HG03432 (cell line): Measurements from ENCODE around the gene CPT1C.

Experiments used
- ATAC-seq: cut with Tn5 transposase; IDR thresholded peaks from one replicate; pipeline ENCODE4 v1.9.1; 2021; ENCODE audit warnings: mild to moderate bottlenecking, moderate library complexity; ENCODE audit not compliant: unreplicated experiment

The CPT1C gene

DNA sequence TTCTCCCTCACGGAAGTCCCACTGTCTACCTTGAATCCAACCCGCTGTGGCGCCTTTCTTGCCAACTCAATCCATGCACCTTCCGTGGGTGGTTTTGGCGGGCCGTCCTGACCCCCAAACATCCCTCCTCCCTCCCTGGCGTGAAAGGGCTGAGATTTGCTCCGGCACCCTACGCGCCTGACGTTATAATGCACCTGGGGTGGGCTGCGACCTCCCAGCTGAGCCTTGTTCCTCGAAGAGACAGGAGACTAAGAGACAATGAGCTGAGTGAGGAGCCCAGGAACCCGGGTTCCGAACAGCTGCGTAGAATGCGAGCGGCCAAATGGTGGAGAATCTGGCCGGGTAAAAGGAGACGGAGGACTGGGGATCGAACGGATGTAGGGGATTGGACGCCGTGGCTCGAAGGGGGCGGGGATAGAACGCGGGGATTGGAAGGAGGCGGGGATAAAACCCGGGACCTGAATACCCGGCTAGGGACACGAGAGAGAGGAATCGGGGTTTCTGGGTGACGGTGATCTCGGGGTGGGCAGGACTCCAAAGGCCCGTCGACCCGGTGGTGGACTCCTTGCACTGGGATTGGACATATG is at the start of gene CPT1C:
Gene CPT1C (plus strand): TSS at position 461 of the 587 bp plus-strand sequence. CDS start 1,137 bp downstream, outside the sequence.
- no peak for ATAC-seq

DNA sequence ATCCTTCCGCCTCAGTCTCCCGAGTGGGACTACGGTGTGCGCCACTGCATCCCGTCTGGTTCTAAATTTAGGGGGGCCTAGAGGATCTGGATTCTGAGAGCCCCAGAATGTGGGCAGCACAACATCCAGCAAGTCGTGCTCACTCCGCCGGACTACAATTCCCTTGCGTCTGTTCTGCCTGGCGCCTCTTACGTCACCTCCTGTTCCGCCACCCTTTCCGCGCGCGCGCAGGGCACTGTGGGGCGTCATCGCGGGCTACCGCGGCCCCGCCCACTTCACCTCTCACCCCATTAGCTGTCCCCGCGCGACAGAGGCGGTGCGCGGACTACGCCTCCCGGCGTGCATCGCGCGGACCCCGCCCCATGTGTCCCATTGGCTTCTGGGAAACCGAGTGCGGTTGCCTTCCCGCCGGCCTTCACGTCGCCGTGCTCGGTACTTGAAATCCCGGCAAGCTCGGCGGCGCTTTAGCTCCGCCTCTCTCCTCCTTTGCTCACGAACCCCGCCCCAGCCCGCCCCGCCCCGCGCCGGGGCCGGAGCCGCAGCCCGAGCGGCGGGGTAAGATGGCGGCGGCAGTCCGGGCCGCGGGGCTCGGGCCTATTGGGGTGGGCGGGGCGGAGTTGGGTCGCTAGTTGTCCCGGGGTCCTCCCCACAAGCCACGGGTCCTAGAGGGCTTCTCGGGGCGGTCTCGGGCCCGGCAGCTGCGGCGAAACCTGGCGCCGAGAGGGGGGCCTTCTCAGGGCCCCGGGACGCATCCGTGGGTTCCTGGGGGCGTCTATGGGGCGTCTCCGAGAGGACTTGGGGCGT is 49.0 kb upstream of the CPT1C start, which contains the start of gene SCAF1:
Gene SCAF1 (plus strand): TSS at position 522 of the 804 bp plus-strand sequence. CDS start 2,818 bp downstream, outside the sequence.
- ATAC-seq = peak; percentile 60

DNA sequence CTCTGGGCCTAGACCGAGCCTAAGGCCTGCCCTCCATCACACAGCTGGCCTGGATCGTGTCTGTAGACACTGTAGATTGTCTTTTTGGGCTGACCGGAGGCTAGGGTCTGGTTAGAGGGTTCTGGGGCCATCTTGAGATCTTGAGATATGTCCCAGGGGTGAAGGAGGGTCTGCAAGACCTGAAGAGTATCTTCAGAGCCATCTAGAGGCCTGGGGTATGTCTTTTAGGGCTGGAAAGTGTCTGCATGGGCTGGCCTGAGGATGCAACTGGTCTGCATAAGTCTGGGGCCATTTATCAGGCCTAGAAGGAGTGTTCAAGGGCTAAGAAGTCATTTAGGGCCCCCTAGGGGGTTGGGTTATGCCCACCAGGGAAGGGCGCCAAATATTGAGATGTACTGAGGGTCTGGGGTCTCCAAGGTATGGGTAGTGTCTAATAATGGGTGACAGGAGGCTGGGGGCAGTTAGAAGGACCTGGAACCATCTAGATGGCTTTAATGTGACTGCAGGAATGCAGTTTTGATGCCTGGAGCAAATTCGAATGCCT is 48.4 kb upstream of the CPT1C start:
- ATAC-seq = no peak

DNA sequence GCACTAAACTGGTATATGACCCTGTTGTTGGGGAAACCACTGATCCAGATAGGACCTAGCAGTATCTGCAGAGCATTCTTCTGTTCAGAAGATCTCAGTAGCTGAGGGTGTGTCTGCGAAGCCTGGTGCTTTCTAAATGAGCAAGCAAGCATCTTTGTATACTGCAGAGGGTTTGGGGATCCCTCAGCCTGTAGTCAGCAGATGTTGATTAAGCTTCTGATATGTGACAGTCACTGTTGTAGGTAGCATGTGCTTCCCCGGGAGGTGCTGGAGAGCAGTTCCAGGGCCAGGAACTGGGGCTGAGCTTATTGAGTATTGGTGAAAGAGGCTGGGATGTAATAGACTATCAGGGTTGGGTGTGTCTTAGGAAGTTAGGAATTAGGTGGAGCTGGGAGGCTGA is 47.5 kb upstream of the CPT1C start:
- ATAC-seq = no peak

DNA sequence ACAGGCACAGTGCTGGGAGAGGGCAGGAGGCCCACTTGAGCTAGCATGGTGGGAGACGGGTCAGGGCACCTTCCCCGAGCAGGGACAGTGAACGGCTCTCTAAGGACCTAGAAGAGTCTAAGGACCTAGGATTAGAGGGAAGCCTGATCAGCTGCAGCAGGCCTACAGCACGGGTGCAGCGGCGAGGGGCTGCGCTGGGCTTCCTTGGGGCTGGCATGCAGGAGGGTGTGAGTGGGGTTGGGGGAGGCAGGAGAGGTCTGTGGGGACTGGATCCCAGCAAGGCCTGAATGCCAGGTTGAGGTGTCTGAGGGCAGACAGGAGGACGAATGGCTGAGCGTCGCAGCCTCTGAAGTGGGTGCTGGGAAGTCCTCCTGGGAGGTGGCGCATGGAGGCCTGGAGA is 45.3 kb upstream of the CPT1C start:
- no peak for ATAC-seq

DNA sequence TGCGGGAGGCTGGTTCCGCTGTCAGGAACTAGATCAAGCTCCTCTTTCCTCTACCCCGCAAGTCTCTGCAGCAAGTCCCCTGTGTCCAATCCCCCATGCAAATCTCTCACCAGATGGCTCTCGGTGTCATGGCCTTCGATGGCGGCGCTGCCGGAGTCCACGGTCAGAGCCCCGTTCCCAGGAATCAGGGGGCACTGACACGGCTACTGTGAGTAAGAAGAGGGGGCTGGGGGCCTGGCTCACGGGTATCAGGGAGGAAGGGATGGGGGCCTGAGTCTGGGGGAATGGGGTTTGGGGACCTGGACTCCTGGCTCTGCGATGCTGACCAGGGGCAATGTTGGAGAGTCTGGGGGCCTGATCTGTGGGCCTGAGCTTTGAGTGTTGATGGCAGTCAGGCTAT is 44.9 kb upstream of the CPT1C start:
- ATAC-seq = no peak

DNA sequence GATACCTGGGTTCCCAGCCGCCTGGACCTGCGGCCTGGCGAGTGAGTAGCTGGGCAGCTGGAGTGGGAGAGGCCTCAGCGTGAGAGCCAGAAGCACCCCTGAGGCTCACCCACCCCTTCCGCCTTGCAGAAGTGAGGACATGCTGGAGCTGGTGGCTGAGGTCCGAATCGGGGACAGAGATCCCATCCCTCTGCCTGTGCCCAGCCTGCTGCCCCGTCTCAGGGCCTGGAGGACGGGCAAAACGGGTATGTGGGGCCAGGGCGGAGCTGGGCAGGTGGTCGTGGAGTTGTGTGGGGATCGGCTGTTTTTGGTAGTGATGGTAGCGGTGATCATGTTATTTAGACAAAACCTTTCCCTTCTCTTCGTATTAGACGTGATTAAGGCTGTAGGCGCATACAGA is 44.3 kb upstream of the CPT1C start:
- no peak for ATAC-seq

DNA sequence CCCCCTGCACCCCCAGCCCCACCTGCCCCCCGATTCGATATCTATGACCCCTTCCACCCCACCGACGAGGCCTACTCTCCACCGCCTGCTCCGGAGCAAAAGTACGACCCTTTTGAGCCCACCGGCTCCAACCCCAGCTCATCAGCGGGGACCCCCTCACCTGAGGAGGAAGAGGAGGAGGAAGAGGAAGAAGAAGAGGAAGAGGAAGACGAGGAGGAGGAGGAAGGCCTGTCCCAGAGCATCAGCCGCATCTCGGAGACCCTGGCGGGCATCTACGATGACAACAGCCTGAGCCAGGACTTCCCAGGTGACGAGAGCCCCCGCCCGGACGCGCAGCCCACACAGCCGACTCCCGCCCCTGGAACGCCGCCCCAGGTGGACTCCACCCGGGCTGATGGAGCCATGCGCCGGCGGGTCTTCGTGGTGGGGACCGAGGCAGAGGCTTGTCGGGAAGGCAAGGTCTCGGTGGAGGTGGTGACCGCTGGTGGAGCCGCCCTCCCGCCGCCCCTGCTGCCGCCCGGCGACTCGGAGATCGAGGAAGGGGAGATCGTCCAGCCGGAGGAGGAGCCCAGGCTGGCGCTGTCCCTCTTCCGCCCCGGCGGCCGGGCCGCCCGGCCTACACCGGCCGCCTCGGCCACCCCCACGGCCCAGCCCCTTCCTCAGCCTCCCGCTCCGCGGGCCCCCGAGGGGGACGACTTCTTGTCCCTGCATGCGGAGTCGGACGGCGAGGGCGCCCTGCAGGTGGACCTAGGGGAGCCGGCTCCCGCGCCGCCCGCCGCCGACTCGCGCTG is 39.7 kb upstream of the CPT1C start:
- ATAC-seq = no peak

DNA sequence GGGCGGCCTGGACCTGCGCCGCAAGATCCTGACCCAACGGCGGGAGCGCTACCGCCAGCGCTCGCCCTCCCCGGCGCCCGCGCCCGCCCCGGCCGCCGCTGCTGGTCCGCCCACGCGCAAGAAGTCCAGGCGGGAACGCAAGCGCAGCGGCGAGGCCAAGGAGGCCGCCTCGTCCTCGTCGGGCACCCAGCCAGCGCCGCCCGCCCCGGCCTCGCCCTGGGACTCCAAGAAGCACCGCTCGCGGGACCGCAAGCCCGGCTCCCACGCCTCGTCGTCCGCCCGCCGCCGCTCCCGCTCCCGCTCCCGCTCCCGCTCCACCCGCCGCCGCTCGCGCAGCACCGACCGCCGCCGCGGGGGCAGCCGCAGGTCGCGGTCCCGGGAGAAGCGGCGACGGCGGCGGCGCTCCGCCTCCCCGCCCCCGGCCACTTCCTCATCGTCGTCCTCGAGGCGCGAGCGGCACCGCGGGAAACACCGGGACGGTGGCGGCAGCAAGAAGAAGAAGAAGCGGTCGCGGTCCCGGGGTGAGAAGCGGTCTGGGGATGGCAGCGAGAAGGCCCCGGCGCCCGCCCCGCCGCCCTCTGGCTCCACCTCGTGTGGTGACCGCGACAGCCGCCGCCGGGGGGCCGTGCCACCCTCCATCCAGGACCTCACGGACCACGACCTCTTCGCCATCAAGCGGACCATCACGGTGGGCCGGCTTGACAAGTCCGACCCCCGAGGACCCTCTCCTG is 38.9 kb upstream of the CPT1C start:
- ATAC-seq = no peak

DNA sequence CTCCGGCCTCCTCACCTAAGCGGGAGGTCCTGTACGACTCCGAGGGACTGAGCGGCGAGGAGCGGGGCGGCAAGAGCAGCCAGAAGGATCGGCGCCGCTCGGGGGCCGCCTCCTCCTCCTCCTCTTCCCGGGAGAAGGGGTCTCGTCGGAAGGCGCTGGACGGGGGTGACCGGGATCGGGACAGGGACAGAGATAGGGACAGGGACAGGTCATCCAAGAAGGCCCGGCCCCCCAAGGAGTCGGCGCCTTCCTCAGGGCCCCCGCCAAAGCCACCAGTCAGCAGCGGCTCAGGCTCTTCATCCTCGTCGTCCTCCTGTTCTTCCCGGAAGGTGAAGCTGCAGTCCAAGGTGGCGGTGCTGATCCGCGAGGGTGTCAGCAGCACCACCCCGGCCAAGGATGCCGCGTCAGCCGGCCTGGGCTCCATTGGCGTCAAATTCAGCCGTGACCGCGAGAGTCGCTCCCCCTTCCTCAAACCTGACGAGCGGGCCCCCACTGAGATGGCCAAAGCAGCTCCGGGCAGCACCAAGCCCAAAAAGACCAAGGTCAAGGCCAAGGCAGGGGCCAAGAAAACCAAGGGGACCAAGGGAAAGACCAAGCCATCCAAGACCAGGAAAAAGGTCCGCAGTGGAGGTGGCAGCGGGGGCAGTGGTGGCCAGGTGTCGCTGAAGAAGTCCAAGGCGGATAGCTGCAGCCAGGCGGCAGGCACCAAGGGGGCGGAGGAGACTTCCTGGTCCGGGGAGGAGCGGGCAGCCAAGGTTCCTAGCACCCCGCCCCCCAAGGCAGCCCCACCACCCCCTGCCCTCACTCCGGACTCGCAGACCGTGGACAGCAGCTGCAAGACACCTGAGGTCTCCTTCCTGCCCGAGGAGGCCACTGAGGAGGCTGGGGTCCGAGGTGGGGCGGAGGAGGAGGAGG is 38.1 kb upstream of the CPT1C start:
- no peak for ATAC-seq

DNA sequence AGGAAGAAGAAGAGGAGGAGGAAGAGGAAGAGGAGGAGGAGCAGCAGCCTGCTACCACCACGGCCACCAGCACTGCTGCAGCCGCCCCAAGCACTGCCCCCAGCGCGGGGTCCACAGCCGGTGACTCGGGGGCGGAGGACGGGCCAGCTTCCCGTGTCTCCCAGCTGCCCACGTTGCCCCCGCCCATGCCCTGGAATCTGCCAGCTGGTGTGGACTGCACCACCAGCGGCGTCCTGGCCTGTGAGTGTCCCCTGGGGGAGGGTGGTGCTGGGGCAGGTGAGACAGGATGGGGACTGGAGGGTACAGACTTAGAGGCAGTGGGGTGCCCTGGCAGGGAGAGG is 37.5 kb upstream of the CPT1C start:
- no peak for ATAC-seq

DNA sequence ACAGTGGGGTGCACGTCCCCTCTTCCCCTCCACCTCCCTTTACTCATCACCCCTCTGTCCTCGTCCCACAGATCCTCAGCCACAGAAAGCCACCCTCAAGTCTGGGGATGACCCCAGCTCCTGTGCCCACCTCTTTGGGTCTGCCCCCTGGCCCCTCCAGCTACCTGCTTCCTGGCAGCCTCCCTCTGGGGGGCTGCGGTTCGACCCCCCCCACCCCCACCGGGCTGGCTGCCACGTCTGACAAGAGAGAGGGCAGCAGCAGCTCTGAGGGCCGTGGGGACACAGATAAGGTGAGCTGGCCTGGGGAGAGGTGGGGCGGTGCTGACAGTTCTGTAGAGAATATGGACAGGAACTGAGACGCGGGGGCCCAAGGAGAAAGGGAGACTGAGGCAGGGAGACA is 36.3 kb upstream of the CPT1C start:
- ATAC-seq = no peak

DNA sequence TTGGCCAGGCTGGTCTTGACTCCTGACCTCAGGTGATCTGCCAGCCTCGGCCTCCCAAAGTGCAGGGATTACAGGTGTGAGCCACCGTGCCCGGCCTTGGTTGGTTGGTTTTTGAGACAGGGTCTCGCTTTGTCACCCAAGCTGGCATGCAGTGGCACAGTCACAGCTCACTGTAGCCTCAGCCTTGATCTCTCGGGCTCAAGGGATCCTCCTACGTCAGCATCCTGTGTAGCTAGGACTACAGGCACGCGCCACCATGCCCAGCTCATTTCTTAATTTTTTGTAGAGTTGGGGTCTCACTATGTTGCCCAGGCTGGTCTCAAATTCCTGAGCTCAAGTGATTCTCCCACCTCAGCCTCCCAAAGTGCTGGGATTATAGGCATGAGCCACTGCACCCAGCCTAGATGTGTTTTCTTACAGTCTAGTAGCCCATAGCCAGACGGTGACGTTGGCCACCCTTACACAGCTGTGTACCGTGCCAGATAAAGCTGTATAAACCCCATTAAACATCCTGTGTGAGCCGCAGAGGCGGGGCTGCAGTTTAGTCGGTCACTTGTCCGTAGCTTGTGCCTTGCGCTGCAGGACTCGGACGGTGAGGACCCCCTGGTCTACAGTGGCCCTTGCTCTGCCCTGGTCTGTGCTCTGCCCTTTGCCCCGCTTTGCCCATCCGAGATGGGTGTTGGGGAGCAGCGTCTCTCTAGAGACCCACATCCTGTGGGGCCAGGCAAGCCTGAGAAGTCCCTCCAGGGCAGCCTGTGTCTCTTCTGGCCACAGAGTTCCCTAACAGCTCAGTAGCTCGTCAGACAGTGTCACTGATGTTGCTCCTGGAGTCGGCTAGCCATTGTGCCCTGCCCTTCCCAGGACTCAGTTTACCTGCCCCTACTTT is 35.1 kb upstream of the CPT1C start:
- no peak for ATAC-seq

DNA sequence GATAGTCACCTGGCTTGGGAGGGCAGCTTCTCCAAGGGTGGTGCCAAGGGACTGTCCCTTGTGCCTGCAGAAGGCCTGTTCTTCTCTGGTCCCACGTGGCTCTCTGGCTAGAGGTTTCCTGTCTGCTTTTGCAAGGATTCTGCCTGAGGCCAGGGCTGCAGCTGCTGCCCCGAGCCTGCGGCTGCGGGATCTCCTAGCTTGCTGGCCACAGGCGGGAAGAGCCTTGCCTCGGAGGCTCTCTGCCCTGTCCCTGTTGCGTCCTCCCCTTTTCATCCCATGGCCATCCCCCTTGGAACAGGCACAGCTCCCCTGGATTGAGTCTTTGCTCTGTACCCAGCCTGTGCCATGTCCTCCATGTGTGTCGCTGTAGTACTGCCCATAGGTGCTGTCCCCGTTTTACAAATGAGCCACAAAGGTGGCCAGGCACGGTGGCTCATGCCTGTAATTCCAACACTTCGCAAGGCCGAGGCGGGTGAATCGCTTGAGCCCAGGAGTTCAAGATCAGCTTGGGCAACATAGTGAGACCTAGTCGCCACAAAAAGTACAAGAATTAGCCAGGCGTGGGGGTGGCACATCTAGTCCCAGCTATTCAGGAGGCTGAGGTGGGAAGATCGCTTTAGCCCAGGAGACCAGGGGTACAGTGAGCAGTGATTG is 34.3 kb upstream of the CPT1C start:
- ATAC-seq = no peak

DNA sequence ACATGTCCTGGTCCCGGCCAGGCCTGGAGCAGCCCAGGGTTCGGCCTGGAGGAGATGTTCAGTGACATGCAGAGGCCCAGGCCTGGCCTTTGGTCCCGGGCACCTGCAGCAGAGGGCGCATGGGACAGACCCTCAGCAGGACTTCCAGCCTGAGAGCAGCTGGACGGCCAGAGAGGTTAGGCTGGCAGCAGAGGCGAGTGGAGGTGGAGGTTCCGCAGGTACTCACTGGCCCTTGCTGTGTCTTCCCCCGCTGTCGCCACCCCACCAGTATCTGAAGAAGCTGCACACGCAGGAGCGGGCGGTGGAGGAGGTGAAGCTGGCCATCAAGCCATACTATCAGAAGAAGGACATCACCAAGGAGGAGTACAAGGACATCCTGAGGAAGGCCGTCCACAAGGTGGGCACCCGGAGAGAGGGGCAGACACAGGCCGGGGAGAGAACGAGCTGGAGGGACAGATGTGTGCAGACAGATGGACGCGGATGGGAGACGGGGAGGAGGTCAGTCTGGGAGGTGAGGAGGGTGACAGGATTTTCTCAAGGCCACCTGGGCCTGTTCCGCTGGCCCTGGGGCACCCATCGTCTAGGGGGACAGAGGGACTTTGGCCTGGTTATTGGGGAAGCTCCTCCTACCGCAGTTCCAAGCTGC is 33.3 kb upstream of the CPT1C start:
- ATAC-seq = no peak

DNA sequence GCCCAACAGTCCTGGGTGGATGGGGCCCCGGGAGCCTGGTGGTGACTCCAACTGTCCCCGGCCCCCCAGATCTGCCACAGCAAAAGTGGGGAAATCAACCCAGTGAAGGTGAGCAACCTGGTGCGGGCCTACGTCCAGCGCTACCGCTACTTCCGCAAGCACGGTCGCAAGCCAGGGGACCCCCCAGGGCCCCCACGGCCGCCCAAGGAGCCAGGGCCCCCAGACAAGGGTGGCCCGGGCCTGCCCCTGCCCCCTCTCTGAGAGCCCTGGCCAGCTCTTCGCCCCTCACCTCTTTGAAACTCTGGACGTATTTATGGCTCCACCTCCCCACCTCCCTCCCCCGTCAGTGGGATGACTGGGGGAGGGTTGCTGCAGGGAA is 32.8 kb upstream of the CPT1C start:
- ATAC-seq = no peak

DNA sequence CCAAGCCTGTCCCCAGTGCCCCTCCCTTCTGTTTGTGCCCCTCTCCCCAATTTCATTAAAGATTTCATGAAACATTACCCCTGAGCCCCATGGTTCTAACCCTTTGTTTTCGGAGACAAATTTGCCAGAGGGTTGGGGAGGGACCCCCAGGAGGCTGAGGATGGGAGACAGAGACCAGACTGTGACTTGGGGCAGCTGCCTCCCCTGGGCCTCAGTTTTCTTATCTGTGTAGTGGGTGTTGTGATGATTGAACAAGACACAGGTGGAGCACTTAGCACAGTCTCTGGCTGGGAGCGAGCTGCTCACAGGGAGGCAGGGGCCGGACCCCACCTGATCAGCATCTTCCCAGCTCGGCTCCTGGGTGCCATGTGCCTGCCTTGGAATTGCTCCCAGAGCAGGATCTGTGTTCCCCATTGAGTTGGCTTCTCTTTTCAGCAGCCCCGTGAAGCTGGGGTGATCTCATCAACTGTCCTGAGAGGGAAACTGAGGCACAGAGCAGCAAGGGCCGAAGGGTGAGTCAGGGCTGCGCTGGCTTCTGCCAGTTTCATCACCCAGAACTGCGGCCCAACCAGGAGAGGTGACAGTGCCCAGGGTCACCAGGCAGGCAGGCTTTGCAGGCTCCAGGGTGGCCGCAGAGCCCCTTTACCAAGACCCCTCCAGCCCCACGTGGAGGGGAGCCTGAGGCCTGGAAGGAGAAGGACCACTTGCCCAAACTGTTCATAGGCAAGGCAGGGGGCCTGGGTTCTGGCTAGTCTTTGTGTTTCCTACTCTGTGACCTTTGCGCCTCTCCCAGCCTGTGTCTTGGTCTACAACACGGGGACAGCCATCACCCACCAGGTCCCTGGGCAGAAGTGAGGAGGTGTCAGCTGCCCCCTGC is 32.1 kb upstream of the CPT1C start:
- no peak for ATAC-seq
